Eye (tissue), 1 donor: ENCODE results near the gene NEDD4L.
A peak's percentile ranks its signal among the peaks of the same experiment; 100 is the strongest.

Experiments
- DNase-seq: peaks from one replicate; pipeline ENCODE4 v3.0.0-alpha.2; 2015

The NEDD4L gene

GRCh38 chr18:58218117-58218516 is 174.1 kb downstream of the NEDD4L start:
- DNase-seq: no peak

- DNase-seq: no peak
Measured at GRCh38 chr18:58221060-58221725, 177.2 kb downstream of the NEDD4L start.

- no peak for DNase-seq
Measured at GRCh38 chr18:58222432-58223125, 178.6 kb downstream of the NEDD4L start.

GRCh38 chr18:58223717-58224424 is 179.8 kb downstream of the NEDD4L start:
- DNase-seq: peak; percentile 70

GRCh38 chr18:58224425-58224750 is 180.4 kb downstream of the NEDD4L start:
- DNase-seq: no peak

- no peak for DNase-seq
Measured at GRCh38 chr18:58225101-58225500, 181.1 kb downstream of the NEDD4L start.

GRCh38 chr18:58226429-58226828 is 182.4 kb downstream of the NEDD4L start:
- no peak for DNase-seq

- DNase-seq: no peak
Measured at GRCh38 chr18:58227361-58227930, 183.4 kb downstream of the NEDD4L start.

GRCh38 chr18:58228176-58228575 is 184.2 kb downstream of the NEDD4L start:
- DNase-seq: no peak

- no peak for DNase-seq
Measured at GRCh38 chr18:58228762-58229161, 184.7 kb downstream of the NEDD4L start.

- no peak for DNase-seq
Measured at GRCh38 chr18:58229162-58229561, 185.1 kb downstream of the NEDD4L start.

- no peak for DNase-seq
Measured at GRCh38 chr18:58230438-58231179, 186.6 kb downstream of the NEDD4L start.

- DNase-seq: no peak
Measured at GRCh38 chr18:58231930-58232329, 187.9 kb downstream of the NEDD4L start.

GRCh38 chr18:58232668-58233067 is 188.6 kb downstream of the NEDD4L start:
- no peak for DNase-seq

GRCh38 chr18:58234359-58234741 is 190.3 kb downstream of the NEDD4L start:
- no peak for DNase-seq

GRCh38 chr18:58235001-58235436 is 191.0 kb downstream of the NEDD4L start:
- no peak for DNase-seq

GRCh38 chr18:58239879-58240278 is 195.9 kb downstream of the NEDD4L start:
- no peak for DNase-seq

- no peak for DNase-seq
Measured at GRCh38 chr18:58241026-58241679, 197.1 kb downstream of the NEDD4L start.

GRCh38 chr18:58241877-58242276 is 197.9 kb downstream of the NEDD4L start:
- DNase-seq: peak; percentile 42

- DNase-seq: no peak
Measured at GRCh38 chr18:58242435-58242834, 198.4 kb downstream of the NEDD4L start.

GRCh38 chr18:58242968-58243367 is 198.9 kb downstream of the NEDD4L start:
- no peak for DNase-seq

- no peak for DNase-seq
Measured at GRCh38 chr18:58243401-58243800, 199.4 kb downstream of the NEDD4L start.
